Stimulated activated CD8-positive, alpha-beta memory T cell treated with anti-CD3 and anti-CD28 coated beads, Interleukin-12 subunit alpha, Interleukin-12 subunit beta, amount 100 ng/mL, for 1 hour (primary cell): ENCODE measurements around the gene SLC35G3.
"Not testable (repeated sequence)": the region's sequence is repeated elsewhere in the genome, so short reads cannot be mapped to it uniquely, and the experiment has no call there.

ENCODE experiments used
- DNase-seq: peaks from one replicate; pipeline ENCODE4 v3.0.0-alpha.2; 2020; ENCODE audit warnings: low read depth

The SLC35G3 gene

DNA sequence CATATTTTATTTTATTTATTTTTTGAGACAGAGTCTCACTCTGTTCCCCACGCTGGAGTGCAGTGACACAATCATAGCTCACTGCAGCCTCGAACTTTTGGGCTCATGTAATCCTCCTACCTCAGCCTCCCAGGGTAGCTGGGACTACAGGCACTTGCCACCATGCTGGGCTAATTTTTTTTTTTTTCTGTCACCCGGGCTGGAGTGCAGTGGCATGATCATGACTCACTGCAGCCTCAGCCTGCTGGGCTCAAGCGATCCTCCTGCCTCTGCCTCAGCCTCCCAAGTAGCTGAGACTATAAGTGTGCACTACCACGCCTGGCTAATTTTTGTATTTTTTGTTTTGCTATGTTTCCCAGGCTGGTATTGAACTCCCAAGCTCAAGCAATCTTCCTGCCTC is 29.5 kb downstream of the SLC35G3 start:
- DNase-seq, result no peak

DNA sequence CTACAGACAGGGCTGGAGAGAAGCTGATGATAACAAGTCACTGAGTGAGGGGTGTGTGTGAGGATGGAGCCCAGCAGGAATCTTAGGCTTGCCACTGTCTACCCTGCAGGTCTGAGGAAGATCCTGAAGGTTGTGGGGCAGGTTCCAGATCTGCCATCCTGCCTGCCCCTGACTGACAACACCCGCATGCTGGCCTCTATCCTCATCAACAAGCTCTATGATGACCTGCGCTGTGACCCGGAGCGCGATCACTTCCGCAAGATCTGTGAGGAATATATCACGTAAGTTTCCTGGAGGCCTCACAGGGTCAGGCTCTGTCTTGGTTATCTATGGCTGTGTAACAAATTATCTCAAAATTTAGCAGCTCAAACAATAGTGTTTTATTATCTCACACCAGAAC is 30.3 kb downstream of the SLC35G3 start:
- no peak for DNase-seq

DNA sequence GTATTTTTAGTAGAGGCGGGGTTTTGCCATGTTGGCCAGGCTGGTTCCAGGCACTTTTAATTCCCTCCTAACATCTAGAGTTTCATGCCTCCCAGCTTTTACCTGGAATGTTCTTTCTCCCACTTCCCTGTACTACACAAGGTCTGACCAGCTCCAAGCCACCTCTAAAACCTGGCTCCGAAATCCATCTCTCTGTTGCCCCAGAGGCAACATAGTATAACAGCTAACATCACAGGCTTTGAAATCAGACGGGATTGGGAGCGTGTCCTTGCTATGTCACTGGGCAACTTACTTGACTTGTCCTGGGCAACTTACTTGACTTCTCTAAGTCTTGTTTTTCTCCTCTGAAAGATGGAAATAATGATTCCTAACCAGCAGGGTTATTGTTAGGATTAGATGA is 31.4 kb downstream of the SLC35G3 start:
- DNase-seq, result no peak

DNA sequence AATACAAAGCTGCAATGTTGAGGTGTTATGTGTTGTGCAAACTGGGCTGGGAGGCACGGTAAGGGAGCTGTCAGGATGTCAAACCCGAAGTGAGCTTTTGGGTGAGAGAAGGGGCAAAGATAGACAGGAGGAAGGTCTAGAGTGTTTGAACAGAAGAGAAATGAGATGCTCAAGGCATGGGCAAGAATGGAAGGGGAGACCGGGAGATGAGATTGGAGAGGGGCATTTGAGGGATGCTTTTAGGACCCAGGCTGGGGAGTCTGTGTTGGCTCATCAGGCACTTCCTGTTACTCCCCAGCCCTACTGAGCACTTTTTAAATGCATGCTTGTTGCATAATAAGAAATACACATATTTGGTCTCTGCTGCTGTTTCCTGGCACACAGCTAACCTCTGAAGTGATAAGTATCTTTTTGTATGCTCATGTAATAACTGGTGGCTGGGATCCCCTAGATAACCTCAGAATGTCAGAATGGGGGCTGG is 32.9 kb downstream of the SLC35G3 start:
- no peak for DNase-seq

DNA sequence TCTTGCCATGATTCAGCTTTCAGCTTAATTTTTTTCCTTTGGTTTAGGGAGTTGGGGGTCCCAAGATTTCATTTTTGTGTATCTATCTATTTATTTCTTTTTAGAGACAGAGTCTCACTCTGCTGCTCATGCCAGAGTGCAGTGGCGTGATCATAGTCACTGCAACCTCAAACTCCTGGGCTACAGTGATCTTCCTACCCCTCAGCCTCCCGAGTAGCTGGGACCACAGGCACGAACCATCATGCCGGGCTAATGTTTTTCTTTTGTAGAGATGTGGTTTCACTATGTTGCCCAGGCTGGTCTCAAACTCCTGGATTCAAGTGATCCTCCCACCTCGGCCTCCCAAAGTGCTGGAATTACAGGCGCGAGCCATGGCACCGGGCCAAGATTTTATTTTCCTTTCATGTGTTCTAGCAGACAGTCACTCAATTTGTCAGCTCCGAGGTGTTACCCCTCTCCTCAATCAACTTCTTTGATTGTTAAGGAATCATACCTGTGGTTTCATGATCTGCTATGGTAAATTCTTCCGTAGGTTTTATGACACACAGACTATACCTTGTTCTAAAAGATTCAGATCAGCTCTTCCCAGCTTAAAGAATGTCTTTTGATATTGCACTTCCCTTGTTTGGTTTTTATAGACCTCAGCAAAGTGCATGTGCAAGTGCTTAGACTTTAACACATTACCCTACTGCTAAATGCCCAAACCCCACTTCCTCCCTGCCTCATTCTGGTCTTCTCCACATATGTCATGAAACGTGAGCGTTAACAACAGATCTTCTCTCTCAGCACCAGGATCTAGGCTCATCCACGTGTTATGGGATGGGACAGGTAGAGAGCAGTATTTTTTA is 33.6 kb downstream of the SLC35G3 start:
- DNase-seq, result peak; percentile 15

DNA sequence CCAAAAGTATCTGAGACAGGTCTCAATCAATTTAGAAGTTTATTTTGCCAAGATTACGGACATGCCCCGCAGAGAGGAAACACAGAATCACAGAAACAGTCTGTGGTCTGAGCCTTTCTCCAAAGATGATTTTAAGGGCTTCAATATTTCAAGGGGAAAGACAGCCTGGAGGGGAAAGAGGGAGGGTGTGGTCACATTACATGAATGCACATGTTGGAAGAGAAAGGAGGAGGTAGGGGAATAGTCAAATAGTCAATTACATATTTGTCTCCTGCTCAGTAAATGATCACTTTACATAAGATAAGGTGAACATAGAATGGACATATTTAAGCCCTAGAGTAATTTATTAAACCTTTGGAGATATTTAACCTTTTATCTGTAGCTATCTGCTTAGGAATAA is 34.3 kb downstream of the SLC35G3 start:
- DNase-seq, result no peak

DNA sequence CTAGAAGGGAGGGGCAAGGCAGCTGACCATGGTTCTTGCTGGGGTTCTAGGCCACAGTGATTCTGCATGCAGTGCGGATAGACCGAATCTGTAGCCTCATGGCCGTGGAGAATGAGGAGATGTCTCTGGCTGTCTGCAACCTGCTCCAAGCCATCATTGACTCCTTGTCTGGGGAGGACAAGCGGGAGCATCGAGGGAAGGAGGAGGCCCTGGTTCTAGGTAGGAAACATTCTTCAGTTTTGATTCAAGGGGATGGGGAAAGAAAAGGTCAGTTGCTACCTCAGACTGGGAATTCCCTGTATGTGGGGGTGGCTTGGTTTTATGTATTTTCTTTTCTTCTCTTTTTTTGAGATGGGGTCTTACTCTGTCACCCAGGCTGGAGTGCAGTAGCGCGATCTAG is 38.9 kb downstream of the SLC35G3 start:
- no peak for DNase-seq

DNA sequence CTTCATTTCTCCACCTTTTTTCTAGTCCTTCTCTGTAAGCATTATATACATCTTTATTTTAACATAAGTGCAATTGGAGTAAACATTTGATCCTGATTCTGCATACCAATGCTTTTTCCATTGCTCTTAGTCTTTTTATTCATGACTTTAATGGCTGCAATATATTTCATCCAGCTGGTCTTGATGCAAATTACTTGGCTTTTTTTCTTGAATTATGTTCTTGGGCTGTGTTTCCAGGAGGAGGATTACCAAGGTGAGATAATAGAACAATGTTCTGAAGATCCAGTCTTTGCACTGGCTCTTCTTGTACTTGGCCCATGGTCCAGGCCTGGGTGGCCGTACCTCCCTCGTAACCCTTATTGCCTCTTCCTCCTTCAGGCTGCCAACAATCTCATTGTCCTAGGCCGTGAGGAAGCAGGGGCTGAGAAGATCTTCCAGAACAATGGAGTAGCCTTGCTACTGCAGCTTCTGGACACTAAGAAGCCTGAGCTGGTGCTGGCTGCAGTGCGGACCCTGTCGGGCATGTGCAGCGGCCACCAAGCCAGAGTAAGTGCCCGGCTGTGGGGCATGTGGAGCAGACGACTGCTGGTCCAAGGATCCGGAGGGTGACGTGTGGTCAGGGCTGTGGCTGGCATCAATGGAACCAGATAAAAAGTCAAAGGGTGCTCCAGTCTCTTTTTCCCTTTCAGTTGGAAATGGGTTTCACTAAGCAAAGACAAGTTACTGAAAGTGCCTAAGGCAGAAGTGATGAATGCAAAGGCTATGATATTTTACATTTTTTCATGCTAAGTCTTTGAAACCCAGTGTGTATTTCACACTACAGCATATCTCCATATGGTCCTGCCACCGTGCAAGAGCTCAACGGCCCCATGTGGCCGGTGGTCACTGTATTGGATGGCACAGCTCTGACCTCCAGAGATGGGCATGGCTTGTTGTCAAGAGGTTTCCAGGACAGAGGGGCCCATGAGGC is 39.7 kb downstream of the SLC35G3 start:
- no peak for DNase-seq

DNA sequence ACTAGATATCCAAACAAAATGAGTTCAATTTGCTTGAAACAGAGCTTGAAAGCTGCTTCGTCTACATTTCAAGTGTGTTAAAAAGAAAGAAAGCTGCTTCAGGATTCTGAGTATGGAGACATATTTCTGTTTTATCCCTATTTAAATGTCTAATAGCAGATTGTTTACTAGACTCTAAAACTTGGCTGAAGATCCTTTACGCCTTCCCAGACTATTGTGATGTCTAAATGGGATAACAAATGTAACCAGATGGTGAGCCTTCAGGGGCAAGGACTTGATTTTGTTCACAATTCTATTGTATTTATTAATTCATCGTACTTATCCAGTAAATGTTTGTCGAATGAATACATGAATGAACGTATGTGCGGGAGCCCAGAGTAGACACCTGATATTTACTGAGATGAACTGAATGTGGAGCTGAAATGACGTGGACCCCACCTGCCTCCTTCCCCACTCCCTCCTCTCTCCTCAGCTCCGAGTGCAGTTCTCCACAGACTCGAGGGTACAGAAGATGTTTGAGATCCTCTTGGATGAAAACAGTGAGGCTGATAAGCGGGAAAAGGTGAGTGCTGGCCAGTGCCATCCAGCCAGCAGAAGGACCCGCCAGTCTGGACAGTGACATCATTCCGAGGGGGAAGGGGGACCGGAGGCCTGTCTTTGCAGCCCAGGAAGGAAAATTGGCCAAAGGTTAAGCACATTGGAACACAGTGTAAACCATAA is 41.6 kb downstream of the SLC35G3 start:
- no peak for DNase-seq

DNA sequence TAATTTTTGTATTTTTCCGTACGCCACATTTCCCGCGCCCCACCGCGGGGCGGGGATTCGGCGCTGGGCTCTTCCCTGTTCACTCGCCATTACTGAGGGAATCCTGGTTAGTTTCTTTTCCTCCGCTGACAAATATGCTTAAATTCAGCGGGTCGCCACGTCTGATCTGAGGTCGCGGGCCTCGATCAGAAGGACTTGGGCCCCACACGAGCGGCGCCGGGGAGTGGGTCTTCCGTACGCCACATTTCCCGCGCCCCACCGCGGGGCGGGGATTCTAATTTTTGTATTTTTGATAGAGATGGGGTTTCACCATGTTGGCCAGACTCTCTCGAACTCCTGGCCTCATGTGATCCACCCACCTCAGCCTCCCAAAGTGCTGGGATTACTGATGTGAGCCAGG is 43.1 kb downstream of the SLC35G3 start:
- not testable (repeated sequence) for DNase-seq

DNA sequence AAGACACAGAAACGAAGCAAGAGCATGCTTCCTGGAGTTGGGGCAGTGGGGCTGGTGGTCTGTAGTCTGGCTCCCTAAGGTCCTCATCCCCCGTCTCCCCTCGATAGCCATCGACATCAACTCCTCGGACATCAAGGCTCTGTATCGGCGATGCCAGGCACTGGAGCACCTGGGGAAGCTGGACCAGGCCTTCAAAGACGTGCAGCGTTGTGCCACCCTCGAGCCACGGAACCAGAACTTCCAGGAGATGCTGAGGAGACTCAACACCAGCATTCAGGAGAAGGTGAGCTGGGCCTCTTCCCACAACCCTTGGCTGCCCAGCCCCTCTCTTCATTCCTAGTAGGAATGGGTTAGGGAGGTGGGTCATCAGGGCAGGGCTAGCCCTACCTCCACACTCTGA is 44.3 kb downstream of the SLC35G3 start:
- no peak for DNase-seq

DNA sequence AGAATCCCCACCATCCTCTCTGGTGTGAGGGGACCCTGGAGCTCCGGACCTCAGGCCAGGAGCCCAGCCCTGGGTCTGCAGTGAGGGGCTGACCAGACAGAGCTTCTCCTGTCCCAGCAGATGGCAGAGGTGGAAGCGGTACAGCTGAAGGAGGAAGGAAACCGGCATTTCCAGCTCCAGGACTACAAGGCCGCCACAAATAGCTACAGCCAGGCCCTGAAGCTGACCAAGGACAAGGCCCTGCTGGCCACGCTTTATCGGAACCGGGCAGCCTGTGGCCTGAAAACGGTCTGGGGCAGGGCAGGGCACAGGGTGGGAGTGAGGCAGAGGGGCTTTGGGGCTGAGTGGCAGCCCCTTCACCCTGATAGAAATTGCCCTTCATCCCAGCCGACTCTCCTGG is 46.0 kb downstream of the SLC35G3 start:
- no peak for DNase-seq

DNA sequence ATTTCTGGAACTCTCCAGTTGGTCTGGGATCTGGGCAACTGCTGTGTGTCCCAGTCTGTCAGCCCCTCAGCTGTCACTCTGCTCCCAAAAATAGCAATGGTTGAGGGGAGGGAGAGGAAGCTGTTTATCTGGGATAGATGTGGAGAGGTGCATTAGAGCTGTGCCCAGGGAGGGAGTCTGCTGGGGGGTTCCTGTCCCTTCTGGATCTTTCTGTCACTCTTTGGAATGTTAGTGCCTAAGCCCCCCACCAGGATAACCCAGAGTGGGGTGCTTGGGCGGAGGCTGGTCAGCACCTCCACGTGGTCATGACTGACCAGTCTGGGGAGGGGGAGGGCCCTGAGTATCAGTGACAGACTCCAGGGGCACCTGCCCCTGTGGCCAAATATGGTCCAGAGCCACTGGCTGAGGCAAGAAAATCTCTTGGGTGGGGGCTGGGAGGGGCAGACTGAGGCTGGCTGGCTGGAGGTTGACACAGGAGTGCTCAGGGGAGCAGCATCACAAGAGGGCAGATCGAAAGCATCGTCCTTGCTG is 46.8 kb downstream of the SLC35G3 start, which contains the start of gene UNC45B:
TSS of gene UNC45B (plus strand) at position 443 of the 531 bp plus-strand sequence. CDS start 447 bp downstream, outside the sequence.
- no peak for DNase-seq

DNA sequence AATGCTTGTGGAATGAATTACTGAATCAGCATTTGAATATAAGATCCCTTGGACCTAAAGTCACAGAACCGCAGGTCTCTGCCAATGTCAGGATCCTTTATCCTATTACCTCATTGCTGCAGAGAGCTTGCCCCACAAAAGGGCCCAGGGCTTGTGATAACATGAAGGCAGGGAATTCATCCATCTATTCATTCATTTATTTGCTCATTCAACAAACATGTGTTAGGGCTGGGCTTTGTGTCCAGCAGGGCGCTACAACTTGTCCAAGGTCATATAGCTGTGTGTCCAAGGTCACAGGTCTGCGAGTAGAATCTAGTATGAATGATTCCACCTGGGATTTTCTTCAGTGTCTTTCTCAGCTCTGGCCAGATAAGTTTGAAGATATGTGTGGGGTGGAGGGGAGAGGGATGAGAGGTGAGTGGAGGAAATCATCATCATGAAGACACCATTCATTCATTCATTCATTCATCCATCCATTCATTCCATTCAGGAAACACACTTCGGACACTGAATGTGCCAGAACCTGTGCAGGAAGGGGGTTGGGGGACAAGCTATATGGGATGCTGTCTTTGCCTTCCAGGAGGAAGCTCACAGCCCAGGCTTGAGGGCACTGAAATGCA is 47.9 kb downstream of the SLC35G3 start:
- DNase-seq, result no peak

DNA sequence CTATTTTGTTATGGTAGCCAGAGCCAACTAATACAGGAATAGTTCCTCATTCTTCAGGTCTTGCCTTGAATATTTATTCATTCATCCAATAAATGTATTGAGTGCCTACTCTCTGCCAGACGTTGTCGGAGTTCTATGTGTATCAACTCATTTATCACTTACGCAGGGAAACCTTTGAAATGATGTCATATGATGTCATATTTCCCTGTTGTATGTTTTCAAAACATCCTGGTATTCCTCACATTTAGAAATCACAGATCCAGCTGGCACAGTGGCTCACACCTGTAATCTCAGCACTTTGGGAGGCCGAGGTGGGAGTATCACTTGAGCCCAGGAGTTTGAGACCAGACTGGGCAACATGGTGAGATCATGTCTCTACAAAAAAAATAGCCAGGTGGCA is 49.4 kb downstream of the SLC35G3 start:
- DNase-seq, result no peak
